HCT116 (cell line): ENCODE data around the gene CES4A. TPM values are rescaled to one million over a fixed set of nuclear protein-coding genes. Genes with fewer than 3 reads are reported as not detected.
"Not testable (repeated sequence)": the region's sequence is repeated elsewhere in the genome, so short reads cannot be mapped to it uniquely, and the experiment has no call there.

Experiments
- ATAC-seq: fragments of 200-7000 bp; cut with Tn5 transposase; 2 replicates; pipeline ENCODE4 v1.9.1; 2020; ENCODE audit warnings: mild to moderate bottlenecking, moderate library complexity
- BruUV-seq: library from RNA; stranded (reverse); fragments of 400-500 nt; replicated peaks from 2 replicates; lab custom pipeline; 2021; lab: Mats Ljungman, UMichigan
- CTCF ChIA-PET: fragments of 300-600 bp; sonication (Branson Sonifier 250); formaldehyde crosslinking; loops from one replicate; lab custom pipeline; 2021; ENCODE audit warnings: antibody characterized with exemption; lab: Charles Lee
- POLR2A ChIA-PET: fragments of 300-600, 350-600 bp; sonication (Branson Sonifier 250); formaldehyde crosslinking; loops from one replicate; lab custom pipeline; 2021; ENCODE audit warnings: antibody characterized with exemption; lab: Charles Lee
- RAD21 ChIA-PET, 2 experiments: fragments of 300-600 bp; sonication (Branson Sonifier 250); formaldehyde crosslinking; loops; one replicate each; lab custom pipeline; 2023; ENCODE audit warnings: low total read pairs in 2 of 2; ENCODE audit not compliant: uncharacterized antibody in 2 of 2, unreplicated experiment in 2 of 2, low non-redundant PET in 1 of 2; lab: Charles Lee
- DNase-seq: peaks from one replicate; pipeline ENCODE4 v3.0.0-alpha.2; 2010; ENCODE audit warnings: low read depth, low spot score
- H2AFZ ChIP-seq: fragments of 200-600 bp; shearing (Covaris generic), sonication (generic); 2 replicates; pipeline ENCODE4 v1.6.1; 2017; ENCODE audit warnings: low read depth, mixed run types, mixed read lengths, antibody characterized with exemption, low read length; ENCODE audit not compliant: poor library complexity, severe bottlenecking
- H3K27ac ChIP-seq: 2 replicates; pipeline ENCODE4 v1.5.1; 2012; ENCODE audit warnings: low read depth, low read length
- H3K27me3 ChIP-seq: fragments of 200-600 bp; sonication (generic); 2 replicates; pipeline ENCODE4 v1.6.1; 2016; ENCODE audit warnings: mixed run types, low read length, mixed read lengths; ENCODE audit not compliant: insufficient read depth
- H3K36me3 ChIP-seq, 2 experiments: fragments of 200-500 bp in 1 of 2; fragments of 200-600 bp in 1 of 2; sonication (Bioruptor generic) in 1 of 2; sonication (generic) in 1 of 2; 2 replicates each; pipeline versions ENCODE4 v1.5.1 to v1.6.1; 2014 to 2016; ENCODE audit warnings: low read length in 2 of 2, inconsistent platforms in 1 of 2, mixed read lengths in 1 of 2, mixed run types in 1 of 2; ENCODE audit not compliant: insufficient read depth in 2 of 2, control insufficient read depth in 1 of 2
- H3K4me1 ChIP-seq, 2 experiments: fragments of 200-600 bp in 1 of 2; sonication (generic) in 1 of 2; 2 replicates each; pipeline versions ENCODE4 v1.5.1 to v1.6.1; 2012 to 2017; ENCODE audit warnings: low read length in 2 of 2, inconsistent platforms in 1 of 2, mild to moderate bottlenecking in 1 of 2, mixed read lengths in 1 of 2, mixed run types in 1 of 2, moderate library complexity in 1 of 2; ENCODE audit not compliant: insufficient read depth in 2 of 2, control insufficient read depth in 1 of 2
- H3K4me2 ChIP-seq: fragments of 200-600 bp; sonication (generic); 2 replicates; pipeline ENCODE4 v1.6.1; 2017; ENCODE audit warnings: mixed run types, low read length, mixed read lengths
- H3K4me3 ChIP-seq, 2 experiments: fragments of 200-600 bp in 1 of 2; sonication (generic) in 1 of 2; replicated peaks in 1 of 2; 2 replicates each; pipeline ENCODE4 v1.5.1; 2011 to 2016; ENCODE audit warnings: low read length in 2 of 2, control low read depth in 1 of 2, low read depth in 1 of 2, mild to moderate bottlenecking in 1 of 2, mixed read lengths in 1 of 2, mixed run types in 1 of 2
- H3K79me2 ChIP-seq: fragments of 200-600 bp; sonication (generic); 2 replicates; pipeline ENCODE4 v1.6.1; 2017; ENCODE audit warnings: mild to moderate bottlenecking, mixed run types, low read length, moderate library complexity, mixed read lengths; ENCODE audit not compliant: insufficient read depth
- H3K9ac ChIP-seq: fragments of 200-600 bp; sonication (generic); 2 replicates; pipeline ENCODE4 v1.6.1; 2016; ENCODE audit warnings: low read length, mixed read lengths
- H3K9me2 ChIP-seq: fragments of 200-600 bp; sonication (generic), shearing (Covaris generic); 2 replicates; pipeline ENCODE4 v1.6.1; 2017; ENCODE audit warnings: mixed run types, mild to moderate bottlenecking, moderate library complexity; ENCODE audit not compliant: insufficient read depth
- H3K9me3 ChIP-seq, 2 experiments: fragments of 200-500 bp in 1 of 2; fragments of 200-600 bp in 1 of 2; sonication (Bioruptor generic) in 1 of 2; sonication (generic) in 1 of 2; 2 replicates each; pipeline ENCODE4 v1.6.1; 2014 to 2017; ENCODE audit warnings: low read length in 2 of 2, mixed read lengths in 2 of 2, inconsistent platforms in 1 of 2, low read depth in 1 of 2, mild to moderate bottlenecking in 1 of 2, mixed run types in 1 of 2, moderate library complexity in 1 of 2; ENCODE audit not compliant: control insufficient read depth in 1 of 2, insufficient read depth in 1 of 2
- H4K20me1 ChIP-seq: fragments of 200-600 bp; sonication (generic), shearing (Covaris generic); 2 replicates; pipeline ENCODE4 v1.6.1; 2017; ENCODE audit warnings: mixed run types, mild to moderate bottlenecking, moderate library complexity; ENCODE audit not compliant: insufficient read depth
- TCF7L2 ChIP-seq: IDR thresholded peaks from 2 replicates; pipeline ENCODE4 v1.7.0; 2011; ENCODE audit warnings: borderline replicate concordance, inconsistent platforms; ENCODE audit not compliant: insufficient read depth, insufficient read length; ENCODE audit errors: extremely low read depth
- intact Hi-C: fragments of 100-400 bp; cut with micrococcal nuclease; formaldehyde crosslinking; loops from 2 replicates; pipeline ENCODE4 v1.10.0; 2022
- total RNA-seq: library from RNA; stranded (reverse); gene quantifications from one replicate; pipeline ENCODE4 v1.2.1, GENCODE V29; 2021; ENCODE audit not compliant: unreplicated experiment
- TF ChIP-seq, protein P1 (sequence below): IDR thresholded peaks from 2 replicates; pipeline ENCODE4 v1.6.1; 2012

The CES4A gene
- total RNA-seq, 1 experiment from 2014 or later = not detected

DNA sequence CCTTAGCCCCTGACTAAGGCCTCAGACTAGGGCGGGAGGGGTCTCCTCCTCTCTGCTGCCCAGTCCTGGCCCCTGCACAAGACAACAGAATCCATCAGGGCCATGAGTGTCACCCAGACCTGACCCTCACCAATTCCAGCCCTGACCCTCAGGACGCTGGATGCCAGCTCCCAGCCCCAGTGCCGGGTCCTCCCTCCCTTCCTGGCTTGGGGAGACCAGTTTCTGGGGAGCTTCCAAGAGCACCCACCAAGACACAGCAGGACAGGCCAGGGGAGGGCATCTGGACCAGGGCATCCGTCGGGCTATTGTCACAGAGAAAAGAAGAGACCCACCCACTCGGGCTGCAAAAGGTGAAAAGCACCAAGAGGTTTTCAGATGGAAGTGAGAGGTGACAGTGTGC lies 14.7 kb upstream of the CES4A start (continued):
- TF ChIP-seq, protein P1, sequence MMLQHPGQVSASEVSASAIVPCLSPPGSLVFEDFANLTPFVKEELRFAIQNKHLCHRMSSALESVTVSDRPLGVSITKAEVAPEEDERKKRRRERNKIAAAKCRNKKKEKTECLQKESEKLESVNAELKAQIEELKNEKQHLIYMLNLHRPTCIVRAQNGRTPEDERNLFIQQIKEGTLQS = no peak
- TF ChIP-seq TCF7L2 = no peak

DNA sequence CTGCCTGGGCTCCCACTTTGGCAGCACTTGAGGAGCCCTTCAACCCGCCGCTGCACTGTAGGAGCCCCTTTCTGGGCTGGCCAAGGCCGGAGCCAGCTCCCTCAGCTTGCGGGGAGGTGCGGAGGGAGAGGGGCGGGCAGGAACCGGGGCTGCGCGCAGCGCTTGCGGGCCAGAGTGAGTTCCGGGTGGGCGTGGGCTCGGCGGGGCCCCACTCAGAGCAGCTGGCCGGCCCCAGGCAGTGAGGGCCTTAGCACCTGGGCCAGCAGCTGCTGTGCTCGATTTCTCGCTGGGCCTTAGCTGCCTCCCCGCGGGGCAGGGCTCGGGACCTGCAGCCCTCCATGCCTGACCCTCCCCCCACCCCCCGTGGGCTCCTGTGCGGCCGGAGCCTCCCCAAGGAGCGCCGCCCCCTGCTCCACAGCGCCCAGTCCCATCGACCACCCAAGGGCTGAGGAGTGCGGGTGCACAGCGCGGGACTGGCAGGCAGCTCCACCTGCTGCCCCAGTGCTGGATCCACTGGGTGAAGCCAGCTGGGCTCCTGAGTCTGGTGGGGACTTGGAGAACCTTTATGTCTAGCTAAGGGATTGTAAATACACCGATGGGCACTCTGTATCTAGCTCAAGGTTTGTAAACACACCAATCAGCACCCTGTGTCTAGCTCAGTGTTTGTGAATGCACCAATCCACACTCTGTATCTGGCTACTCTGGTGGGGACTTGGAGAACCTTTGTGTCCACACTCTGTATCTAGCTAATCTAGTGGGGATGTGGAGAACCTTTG lies 14.0 kb upstream of the CES4A start:
- intact Hi-C loops, BruUV-seq, H3K4me3 ChIP-seq, RAD21 ChIA-PET, H3K4me2 ChIP-seq, H3K27me3 ChIP-seq, DNase-seq, H3K9me3 ChIP-seq, H3K9ac ChIP-seq, H3K27ac ChIP-seq, H3K36me3 ChIP-seq, H4K20me1 ChIP-seq, H2AFZ ChIP-seq, ATAC-seq, H3K79me2 ChIP-seq, H3K9me2 ChIP-seq, POLR2A ChIA-PET: not testable (repeated sequence)
- CTCF ChIA-PET = interaction anchor here (1.2 to 2.7 kb wide), 3 partner anchors 13 to 181 kb away, joined by 3 to 8 read pairs (median 5); partner anchors contain the start of gene CES3
- peaks cover 36 to 62% of the 10 kb centered on the region in 2 experiments for H3K4me1 ChIP-seq

DNA sequence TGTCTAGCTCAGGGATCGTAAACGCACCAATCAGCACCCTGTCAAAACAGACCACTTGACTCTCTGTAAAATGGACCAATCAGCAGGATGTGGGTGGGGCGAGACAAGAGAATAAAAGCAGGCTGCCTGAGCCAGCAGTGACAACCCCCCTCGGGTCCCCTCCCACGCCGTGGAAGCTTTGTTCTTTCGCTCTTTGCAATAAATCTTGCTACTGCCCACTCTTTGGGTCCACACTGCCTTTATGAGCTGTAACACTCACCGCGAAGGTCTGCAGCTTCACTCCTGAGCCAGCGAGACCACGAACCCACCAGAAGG lies 13.5 kb upstream of the CES4A start:
- H3K9me2 ChIP-seq, H3K27me3 ChIP-seq, H3K27ac ChIP-seq, DNase-seq, H3K9ac ChIP-seq, H3K4me3 ChIP-seq, ATAC-seq, POLR2A ChIA-PET, H3K4me2 ChIP-seq, intact Hi-C loops, RAD21 ChIA-PET, BruUV-seq, H3K36me3 ChIP-seq, H3K79me2 ChIP-seq, H3K9me3 ChIP-seq, H4K20me1 ChIP-seq, H2AFZ ChIP-seq: not testable (repeated sequence)
- H3K4me1 ChIP-seq = peaks cover 33 to 61% of the 10 kb centered on the region in 2 experiments
- CTCF ChIA-PET = interaction anchor here (1.2 to 2.7 kb wide), 3 partner anchors 14 to 180 kb away, joined by 3 to 8 read pairs (median 5); partner anchors contain the start of gene CES3
